Osteoblast (primary cell): ENCODE measurements around the gene CRYBA1. TPM values are rescaled to one million over a fixed set of nuclear protein-coding genes. Genes with fewer than 3 reads are reported as not detected.
"Not testable (repeated sequence)": the region's sequence is repeated elsewhere in the genome, so short reads cannot be mapped to it uniquely, and the experiment has no call there.

Source experiments
- DNase-seq: peaks from one replicate; pipeline ENCODE4 v3.0.0; 2011; ENCODE audit warnings: low spot score, mixed read lengths; ENCODE audit not compliant: insufficient read length; ENCODE audit errors: missing footprints
- H2AFZ ChIP-seq: 2 replicates; pipeline ENCODE4 v1.6.0; 2011; ENCODE audit warnings: mild to moderate bottlenecking, low read length
- H3K27ac ChIP-seq: 2 replicates; pipeline ENCODE4 v1.5.1; 2011; ENCODE audit warnings: mild to moderate bottlenecking, low read depth, low read length, moderate library complexity
- H3K27me3 ChIP-seq: 2 replicates; pipeline ENCODE4 v1.6.0; 2012; ENCODE audit warnings: mild to moderate bottlenecking, control low read depth, inconsistent platforms, low read length, moderate library complexity; ENCODE audit not compliant: insufficient read depth
- H3K36me3 ChIP-seq: 2 replicates; pipeline ENCODE4 v1.5.1; 2011; ENCODE audit warnings: mild to moderate bottlenecking, low read length, control low read depth, moderate library complexity; ENCODE audit not compliant: insufficient read depth
- H3K4me1 ChIP-seq: 2 replicates; pipeline ENCODE4 v1.5.1; 2011; ENCODE audit warnings: mild to moderate bottlenecking, low read length, control low read depth, moderate library complexity; ENCODE audit not compliant: insufficient read depth
- H3K4me2 ChIP-seq: 2 replicates; pipeline ENCODE4 v1.6.0; 2011; ENCODE audit warnings: mild to moderate bottlenecking, low read length; ENCODE audit not compliant: insufficient read depth
- H3K4me3 ChIP-seq: fragments of 200-600 bp; sonication (generic); 3 replicates; pipeline ENCODE4 v1.5.1; 2012; ENCODE audit warnings: mild to moderate bottlenecking, low read length, inconsistent platforms; ENCODE audit not compliant: insufficient read depth
- H3K79me2 ChIP-seq: 2 replicates; pipeline ENCODE4 v1.6.0; 2012; ENCODE audit warnings: mild to moderate bottlenecking, low read length, control low read depth, inconsistent platforms; ENCODE audit not compliant: insufficient read depth
- H3K9me3 ChIP-seq: 2 replicates; pipeline ENCODE4 v1.5.1; 2011; ENCODE audit warnings: low read depth, low read length, control low read depth
- H4K20me1 ChIP-seq: 2 replicates; pipeline ENCODE4 v1.6.0; 2012; ENCODE audit warnings: mild to moderate bottlenecking, low read length, control low read depth; ENCODE audit not compliant: insufficient read depth
- CTCF ChIP-seq: IDR thresholded peaks from 2 replicates; pipeline ENCODE4 v1.5.1; 2011; ENCODE audit warnings: mild to moderate bottlenecking, low read depth, low read length, moderate library complexity; ENCODE audit errors: extremely low read depth
- total RNA-seq: library from RNA; depleted of rRNA; stranded (reverse); fragments of >200 nt; gene quantifications from 2 replicates; pipeline ENCODE4 v1.2.3, GENCODE V29; 2012

The CRYBA1 gene
- total RNA-seq, 1 donor = not detected

GRCh38 chr17:29216181-29216580 lies 30.5 kb upstream of the CRYBA1 start:
- no peaks in the 10 kb centered on the region for H3K36me3 ChIP-seq
- no peaks in the 10 kb centered on the region for H3K79me2 ChIP-seq
- no peak for DNase-seq
- H3K27me3 ChIP-seq = no peaks in the 10 kb centered on the region
- H3K4me3 ChIP-seq = no peak overlapping the region
- no peak overlapping the region for H3K27ac ChIP-seq
- H4K20me1 ChIP-seq = no peaks in the 10 kb centered on the region
- no peak for TF ChIP-seq CTCF
- peaks cover 3% of the 10 kb centered on the region for H3K4me1 ChIP-seq
- no peak overlapping the region for H3K4me2 ChIP-seq
- no peaks in the 10 kb centered on the region for H3K9me3 ChIP-seq
- no peak overlapping the region for H2AFZ ChIP-seq

- no peak for TF ChIP-seq CTCF
- no peak overlapping the region for H3K27ac ChIP-seq
- no peaks in the 10 kb centered on the region for H3K27me3 ChIP-seq
- no peaks in the 10 kb centered on the region for H4K20me1 ChIP-seq
- H3K9me3 ChIP-seq = no peaks in the 10 kb centered on the region
- no peaks in the 10 kb centered on the region for H3K36me3 ChIP-seq
- no peak for DNase-seq
- no peak overlapping the region for H3K4me2 ChIP-seq
- H3K79me2 ChIP-seq = no peaks in the 10 kb centered on the region
- peaks cover 3% of the 10 kb centered on the region for H3K4me1 ChIP-seq
- no peak overlapping the region for H2AFZ ChIP-seq
- H3K4me3 ChIP-seq = no peak overlapping the region
These were observed 29.8 kb upstream of the CRYBA1 start for GRCh38 chr17:29216856-29217255.

- no peaks in the 10 kb centered on the region for H4K20me1 ChIP-seq
- peak overlapping the region; percentile 37 for H3K4me2 ChIP-seq
These were observed 27.1 kb upstream of the CRYBA1 start for GRCh38 chr17:29219378-29220047.

DNA sequence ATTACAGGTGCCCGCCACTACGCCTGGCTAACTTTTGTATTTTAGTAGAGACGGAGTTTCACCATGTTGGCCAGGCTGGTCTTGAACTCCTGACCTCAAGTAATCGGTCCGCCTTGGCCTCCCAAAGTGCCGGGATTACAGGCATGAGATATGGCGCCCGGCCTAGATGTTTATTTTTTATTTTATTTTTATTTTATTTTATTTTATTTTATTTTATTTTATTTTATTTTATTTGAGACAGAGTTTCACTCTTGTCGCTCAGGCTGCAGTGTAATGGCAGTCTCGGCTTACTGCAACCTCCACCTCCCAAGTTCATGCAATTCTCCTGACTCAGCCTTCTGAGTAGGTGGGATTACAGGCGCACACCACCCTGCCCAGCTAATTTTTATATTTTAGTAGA lies 25.3 kb upstream of the CRYBA1 start:
- not testable (repeated sequence) for H3K9me3 ChIP-seq, H3K4me2 ChIP-seq, H3K79me2 ChIP-seq, H3K27me3 ChIP-seq, H3K4me1 ChIP-seq, H4K20me1 ChIP-seq, H2AFZ ChIP-seq, H3K27ac ChIP-seq, DNase-seq, H3K36me3 ChIP-seq, H3K4me3 ChIP-seq

More at GRCh38 chr17:29219378-29220047, 27.1 kb upstream of the CRYBA1 start:
- Histone ChIP-seq H3K9me3 (no peaks in the 10 kb centered on the region), H3K27me3 (no peaks in the 10 kb centered on the region), H3K79me2 (no peaks in the 10 kb centered on the region), H2AFZ (peak overlapping the region; percentile 52), H3K4me3 (no peak overlapping the region), H3K27ac (no peak overlapping the region), H3K36me3 (no peaks in the 10 kb centered on the region), H3K4me1 (peaks cover 3% of the 10 kb centered on the region)
- peak; percentile 94 for DNase-seq
- peak; percentile 100 for TF ChIP-seq CTCF
